ENCODE data around the gene TMEM154.

- TF ChIP-seq CTCF (tag by site-specific recombination; IDR thresholded peaks at IDR 0.05), result no peak
- TF ChIP-seq YY1 (tag by site-specific recombination; IDR thresholded peaks at IDR 0.05), result no peak
- no peak for TF ChIP-seq ZNF175 (tag by site-specific recombination; IDR thresholded peaks at IDR 0.05)
- TF ChIP-seq ZNF639 (tag by site-specific recombination; IDR thresholded peaks at IDR 0.05), result no peak
- TF ChIP-seq ZFHX2 (tag by site-specific recombination; conservative IDR thresholded peaks at IDR 0.05), result no peak
- TF ChIP-seq ZBTB7A (tag by site-specific recombination; IDR thresholded peaks at IDR 0.05; ENCODE audit: low read depth), result no peak
- TF ChIP-seq ZNF785 (tag by site-specific recombination; IDR thresholded peaks at IDR 0.05), result no peak
- TF ChIP-seq ZNF510 (tag by site-specific recombination; IDR thresholded peaks at IDR 0.05; ENCODE audit: insufficient replicate concordance), result no peak
- TF ChIP-seq INSM2 (tag by site-specific recombination; IDR thresholded peaks at IDR 0.05), result no peak
- TF ChIP-seq REST (tag by site-specific recombination; IDR thresholded peaks at IDR 0.05), result no peak
- no peak for TF ChIP-seq REPIN1 (tag by site-specific recombination; IDR thresholded peaks at IDR 0.05; ENCODE audit: low read depth)
- TF ChIP-seq ZNF239 (tag by site-specific recombination; IDR thresholded peaks at IDR 0.05), result no peak
These were observed 29.0 kb upstream of the TMEM154 start for GRCh38 chr4:152708796-152709195.
